ENCODE data around the gene TMEM250.

GRCh38 chr9:136118320-136119060 lies at the start of gene TMEM250:
- TF ChIP-seq CTCF (IDR thresholded peaks at IDR 0.05) (peak in 1 of 3 experiments; percentile 31), POLR2A (IDR thresholded peaks at IDR 0.05) (no peak)

All from testis (tissue), 2 donors.